ENCODE results near the gene ANKRD33. TPM values are rescaled to one million over a fixed set of nuclear protein-coding genes. Genes with fewer than 3 reads are reported as not detected.

The ANKRD33 gene
- total and polyA plus RNA-seq, 2 of the 13 experiments (the other 11 are each of a cell fraction or from before 2014, with no cell fraction given): 0.04 TPM; not detected in 1

- no peak for TF ChIP-seq CEBPZ (IDR thresholded peaks at IDR 0.05; ENCODE audit: low read length)
- TF ChIP-seq GABPB1 (CRISPR knock-in tag; IDR thresholded peaks at IDR 0.05): peak; percentile 55; the same call in 1 of the 2 replicates
- peak; percentile 64 for TF ChIP-seq ZNF263 (CRISPR knock-in tag; IDR thresholded peaks at IDR 0.05)
- TF ChIP-seq KLF11 (CRISPR knock-in tag; IDR thresholded peaks at IDR 0.05): no peak
- no peak for TF ChIP-seq CBX2 (IDR thresholded peaks at IDR 0.05; ENCODE audit: low read depth, low read length)
- TF ChIP-seq CBX2 (CRISPR knock-in tag; IDR thresholded peaks at IDR 0.05; ENCODE audit: low read depth): no peak
- no peak for TF ChIP-seq WIZ (CRISPR knock-in tag; IDR thresholded peaks at IDR 0.05)
- no peak for TF ChIP-seq RELA (CRISPR knock-in tag; IDR thresholded peaks at IDR 0.05)
- TF ChIP-seq ZNF660 (CRISPR knock-in tag; IDR thresholded peaks at IDR 0.05; ENCODE audit: borderline replicate concordance, low read depth): no peak
- TF ChIP-seq PRDM4 (CRISPR knock-in tag; IDR thresholded peaks at IDR 0.05; ENCODE audit: borderline replicate concordance): no peak
- no peak for TF ChIP-seq ZNF724P (CRISPR knock-in tag; IDR thresholded peaks at IDR 0.05; ENCODE audit: borderline replicate concordance)
- TF ChIP-seq ZNF598 (CRISPR knock-in tag; IDR thresholded peaks at IDR 0.05; ENCODE audit: borderline replicate concordance): no peak
- no peak for TF ChIP-seq ZNF629 (CRISPR knock-in tag; conservative IDR thresholded peaks at IDR 0.05)
- no peak for TF ChIP-seq MAFK (conservative IDR thresholded peaks at IDR 0.05 in 1 of 2, IDR thresholded peaks at IDR 0.05 in 1 of 2; ENCODE audit: low read length in 2 of 2)
These were observed 38.8 kb upstream of the ANKRD33 start (continued) for GRCh38 chr12:51848841-51849735.
